Measurements from ENCODE around the gene CA4.
"Not testable (repeated sequence)": the region's sequence is repeated elsewhere in the genome, so short reads cannot be mapped to it uniquely, and the experiment has no call there.

The CA4 gene

GRCh38 chr17:60156746-60157145 lies 7.0 kb downstream of the CA4 start:
- DNase-seq = no peak

DNA sequence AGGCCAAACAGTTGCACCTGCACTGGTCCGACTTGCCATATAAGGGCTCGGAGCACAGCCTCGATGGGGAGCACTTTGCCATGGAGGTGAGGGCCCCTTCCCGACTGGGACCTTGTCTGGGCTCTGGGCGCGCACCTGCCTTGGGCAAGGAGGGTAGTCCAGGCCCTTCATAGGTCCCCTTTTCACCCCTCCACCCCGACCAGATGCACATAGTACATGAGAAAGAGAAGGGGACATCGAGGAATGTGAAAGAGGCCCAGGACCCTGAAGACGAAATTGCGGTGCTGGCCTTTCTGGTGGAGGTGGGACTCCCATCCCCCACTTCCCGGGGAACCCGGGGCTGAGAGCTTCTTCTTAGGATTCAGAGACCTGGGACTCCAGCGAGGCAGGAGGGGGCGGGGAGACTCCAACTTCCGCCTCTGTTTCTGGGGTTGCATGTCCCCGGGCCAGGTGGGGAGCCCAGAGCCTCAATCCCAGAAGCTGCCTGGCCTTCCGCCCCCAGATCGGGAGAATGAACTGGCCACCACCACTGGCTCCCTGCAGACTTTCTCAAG lies 7.8 kb downstream of the CA4 start:
- DNase-seq = no peak

- DNase-seq = peak; percentile 37
Observed at GRCh38 chr17:60158751-60159478, 9.1 kb downstream of the CA4 start.

GRCh38 chr17:60159479-60159866 lies 9.7 kb downstream of the CA4 start:
- DNase-seq = no peak

- no peak for DNase-seq
Observed at GRCh38 chr17:60160829-60161501, 11.2 kb downstream of the CA4 start.

- no peak for DNase-seq
Observed at GRCh38 chr17:60161598-60162330, 12.0 kb downstream of the CA4 start.

- no peak for DNase-seq
Observed at GRCh38 chr17:60163108-60163784, 13.5 kb downstream of the CA4 start.

GRCh38 chr17:60164164-60164563 lies 14.4 kb downstream of the CA4 start:
- DNase-seq = no peak

- no peak for DNase-seq
Observed at GRCh38 chr17:60164697-60165096, 14.9 kb downstream of the CA4 start.

- DNase-seq = no peak
Observed at GRCh38 chr17:60165223-60165622, 15.4 kb downstream of the CA4 start.

DNA sequence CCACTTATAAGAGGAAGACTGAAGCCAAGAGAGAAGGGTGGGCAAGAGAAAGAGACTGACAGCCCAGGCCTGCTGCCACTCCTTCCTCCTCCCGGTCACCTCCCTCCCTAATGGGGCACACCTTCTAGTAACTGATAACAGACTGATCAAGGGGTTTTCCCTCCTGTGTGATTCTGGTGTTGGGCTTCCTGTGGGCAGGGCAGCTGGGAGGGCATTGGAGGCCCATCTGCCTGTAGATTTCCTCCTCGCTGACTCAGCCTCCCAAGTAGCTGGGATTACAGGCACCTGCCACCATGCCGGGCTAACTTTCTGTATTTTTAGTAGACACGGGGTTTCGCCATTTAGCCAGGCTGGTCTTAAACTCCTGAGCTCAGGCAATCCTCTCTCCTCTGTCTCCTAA lies 16.2 kb downstream of the CA4 start:
- no peak for DNase-seq

DNA sequence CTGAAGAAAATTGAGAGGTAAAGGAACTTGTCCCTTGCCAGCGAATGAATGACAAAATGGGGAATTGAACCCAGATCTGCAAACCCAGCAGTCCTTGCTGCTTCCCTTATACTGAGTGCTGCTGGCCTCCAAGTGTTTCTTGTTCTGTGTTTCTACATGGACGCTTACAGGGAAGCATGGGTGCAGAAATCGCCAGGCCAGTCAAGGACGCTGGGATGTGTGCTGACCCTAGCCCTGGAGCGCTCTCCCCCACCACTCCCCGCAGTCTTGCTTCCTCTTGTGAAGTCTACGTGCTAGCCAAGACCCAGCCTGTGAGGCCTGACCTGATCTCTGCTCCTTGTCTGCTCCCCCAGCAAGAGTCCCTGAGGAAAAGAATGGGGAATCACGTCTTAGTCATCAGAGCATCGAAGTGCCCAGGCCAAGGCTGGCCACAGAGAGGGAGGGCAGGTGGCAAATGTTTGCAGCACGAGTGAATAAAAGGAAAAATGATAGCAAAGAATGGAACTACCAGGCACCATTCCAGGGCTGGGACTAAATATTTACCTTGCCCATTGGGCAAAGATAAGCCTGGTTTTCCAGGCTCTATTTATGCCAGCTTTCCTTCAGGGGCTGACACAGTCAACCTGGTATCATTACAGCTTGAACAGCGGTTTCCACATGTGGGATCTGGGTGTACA lies 17.4 kb downstream of the CA4 start:
- DNase-seq = no peak

DNA sequence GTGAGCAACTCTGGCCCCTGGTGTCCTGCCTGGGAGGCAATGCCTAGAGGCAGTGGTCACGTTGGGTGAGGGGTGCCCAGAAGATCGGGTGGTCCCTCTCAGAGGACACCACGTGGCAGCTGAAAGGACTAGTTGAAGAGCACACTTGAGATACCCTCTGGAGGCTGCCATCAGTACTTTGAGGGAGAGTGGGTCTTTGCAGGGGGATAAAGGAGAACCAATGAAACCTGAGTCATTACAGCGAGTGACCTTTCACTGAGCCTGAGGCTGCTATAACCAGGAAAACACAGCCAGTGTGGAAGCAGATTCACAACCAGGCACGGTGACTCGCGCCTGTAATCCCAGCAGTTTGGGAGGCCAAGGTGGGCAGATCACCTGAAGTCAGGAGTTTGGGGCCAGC lies 18.9 kb downstream of the CA4 start:
- DNase-seq = no peak

DNA sequence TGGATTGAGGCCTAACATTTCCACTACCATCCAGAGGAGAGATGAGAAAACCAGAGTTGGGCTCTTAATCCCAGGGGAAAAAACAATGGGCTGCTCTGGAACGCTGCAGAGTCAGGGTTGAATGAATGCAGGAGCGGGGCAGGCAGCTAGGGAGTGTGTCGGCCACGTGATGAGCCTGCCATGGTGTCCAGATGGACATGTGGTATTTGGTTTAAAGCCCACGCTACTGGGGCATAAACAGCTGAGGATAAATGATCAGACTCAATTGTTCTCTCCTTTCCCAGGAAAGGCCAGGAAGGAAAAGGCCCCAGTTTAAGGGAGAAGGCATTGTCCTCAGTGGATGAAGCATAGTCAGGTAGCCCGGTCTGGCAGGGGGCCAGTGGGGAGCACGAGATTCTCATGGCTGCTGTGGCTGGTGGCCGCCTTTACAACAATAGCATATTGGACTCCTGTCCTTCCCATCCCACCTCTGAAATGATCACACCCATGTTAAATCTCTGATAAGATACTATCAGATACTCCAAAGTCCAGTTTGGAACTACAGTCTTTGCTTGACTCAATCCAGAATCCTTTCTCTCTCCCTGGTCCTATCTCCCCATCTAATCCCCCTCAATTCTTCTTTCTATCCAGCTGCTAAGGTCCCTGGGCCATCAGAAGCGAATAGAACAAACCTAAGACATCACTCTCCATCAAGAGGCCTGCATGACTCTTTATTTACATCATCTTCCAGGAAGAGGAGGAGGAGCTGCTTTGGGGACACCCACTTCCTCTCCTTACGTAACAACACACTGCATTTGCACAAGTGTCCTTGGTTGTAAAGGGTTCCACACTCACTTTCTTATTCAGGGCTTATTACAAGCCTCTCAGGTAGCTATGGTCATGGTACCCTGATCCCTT lies 20.4 kb downstream of the CA4 start:
- DNase-seq = peak; percentile 49

DNA sequence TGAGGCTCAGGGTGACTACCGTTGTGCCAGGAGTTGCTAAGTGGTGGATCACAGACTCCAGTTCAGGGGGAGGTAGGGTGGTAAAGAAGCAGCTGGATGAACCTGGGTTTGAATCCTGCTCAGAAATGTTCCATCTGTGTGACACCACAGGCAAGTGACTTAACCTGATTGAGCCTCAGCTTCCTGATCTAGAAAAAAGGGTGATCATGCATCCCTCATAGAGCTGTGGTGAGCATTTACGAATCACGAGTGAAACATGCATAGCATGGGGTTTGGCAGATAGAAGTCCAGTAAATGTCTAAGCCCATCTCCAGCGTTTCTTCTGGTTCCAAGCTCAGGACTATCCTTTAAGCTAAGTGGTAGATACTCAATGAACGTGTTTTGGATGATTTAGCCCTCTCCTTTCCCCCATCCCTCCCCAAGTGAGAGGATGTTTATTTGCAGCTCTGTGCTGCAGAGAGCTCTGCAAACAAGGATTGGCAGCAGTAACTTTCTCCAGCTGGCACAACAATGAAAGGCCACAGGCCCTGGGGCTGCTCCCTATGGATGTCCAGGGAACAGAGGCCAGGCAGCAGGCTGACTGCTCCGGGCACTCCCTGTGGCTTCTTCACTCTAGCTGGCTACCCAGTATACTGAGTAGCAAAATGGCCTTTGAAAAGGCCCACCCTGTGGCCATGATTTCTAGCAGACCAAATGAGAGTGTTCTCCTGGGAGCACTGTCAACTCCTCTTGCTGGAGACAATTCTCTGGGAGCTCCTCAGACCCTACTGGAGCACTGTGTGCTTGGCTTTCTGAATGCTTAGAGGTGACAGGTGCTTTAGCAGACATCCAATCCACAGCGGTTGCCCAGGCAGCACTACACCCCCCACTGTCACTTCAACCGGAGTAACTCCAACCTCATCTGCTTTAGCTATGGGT lies 21.3 kb downstream of the CA4 start:
- no peak for DNase-seq

DNA sequence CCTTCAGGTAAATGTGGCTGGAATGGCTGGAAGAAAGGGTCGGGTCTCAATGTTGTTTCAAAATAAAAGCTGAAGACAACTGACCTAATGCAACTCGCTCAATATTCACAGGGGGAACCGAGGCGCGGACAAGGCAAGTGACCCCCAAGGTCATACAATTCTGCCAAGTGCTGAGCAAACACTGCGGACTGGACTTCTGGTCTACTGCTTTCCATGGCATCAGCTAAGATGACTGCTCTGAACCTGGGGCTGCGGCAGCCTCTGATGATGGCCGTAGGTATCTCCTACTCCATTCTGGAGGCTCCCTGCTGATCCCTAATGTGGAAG lies 21.9 kb downstream of the CA4 start:
- no peak for DNase-seq

- peak; percentile 41 for DNase-seq
Observed at GRCh38 chr17:60173304-60173819, 23.6 kb downstream of the CA4 start.

DNA sequence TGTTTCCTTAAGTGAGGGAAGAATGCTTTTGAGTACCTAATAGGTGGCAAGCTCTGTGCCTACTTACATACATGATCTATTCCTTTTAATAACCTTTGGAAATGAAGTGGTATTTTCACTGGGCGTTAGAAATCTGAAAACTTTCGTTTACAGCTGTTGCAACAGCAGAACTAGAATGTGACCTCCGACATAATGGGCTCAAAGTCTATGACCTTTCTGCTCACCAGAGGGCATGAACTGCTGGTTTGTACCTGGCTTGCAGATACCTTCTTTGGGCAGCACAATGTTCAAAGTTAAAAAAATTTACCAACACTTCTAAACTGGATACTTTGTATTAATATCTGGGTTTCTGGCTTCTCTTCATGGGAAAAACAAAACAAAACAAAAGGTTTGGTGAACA lies 24.3 kb downstream of the CA4 start:
- no peak for DNase-seq

DNA sequence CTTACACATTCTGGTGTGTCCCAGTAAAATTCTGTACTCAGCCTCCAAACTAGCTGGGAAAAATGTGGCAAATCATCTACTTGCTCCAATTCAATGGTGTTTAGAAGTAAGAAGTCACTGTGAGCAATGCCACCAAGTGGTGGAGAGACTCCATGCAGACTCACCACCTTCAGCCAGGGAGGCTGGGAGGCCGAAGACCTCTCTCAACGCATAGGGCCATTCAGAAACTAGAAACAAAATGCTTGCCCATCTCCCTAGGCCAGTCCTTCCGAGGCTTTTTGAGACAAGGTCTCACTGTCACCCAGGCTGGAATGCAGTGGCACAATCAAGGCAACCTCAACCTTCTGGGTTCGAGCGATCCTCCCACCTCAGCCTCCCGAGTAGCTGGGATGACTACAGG lies 25.0 kb downstream of the CA4 start:
- DNase-seq = not testable (repeated sequence)

DNA sequence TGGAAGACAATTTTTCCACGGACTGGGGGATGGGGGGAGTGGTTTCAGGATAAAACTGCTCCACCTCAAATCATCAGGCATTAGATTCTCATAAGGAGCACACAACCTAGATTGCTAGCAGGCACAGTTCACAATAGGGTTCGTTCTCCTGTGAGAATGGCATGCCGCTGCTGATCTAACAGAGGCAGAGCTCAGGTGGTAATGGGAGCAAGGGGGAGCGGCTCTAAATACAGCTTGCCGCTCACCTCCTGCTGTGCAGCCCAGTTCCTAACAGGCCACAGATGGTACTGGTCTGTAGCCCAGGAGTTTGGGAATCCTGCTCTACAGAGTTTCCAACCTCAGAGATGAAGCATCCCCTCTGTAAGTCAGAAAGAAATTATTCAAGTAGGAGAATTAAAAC lies 27.0 kb downstream of the CA4 start:
- DNase-seq = not testable (repeated sequence)
